HG03045 (cell line): ENCODE data around the gene SLC40A1.
A peak's percentile ranks its signal among the peaks of the same experiment; 100 is the strongest.

ENCODE experiments used
- ATAC-seq: cut with Tn5 transposase; IDR thresholded peaks from one replicate; pipeline ENCODE4 v1.9.1; 2021; ENCODE audit warnings: mild to moderate bottlenecking, moderate library complexity; ENCODE audit not compliant: unreplicated experiment

The SLC40A1 gene, protein sequence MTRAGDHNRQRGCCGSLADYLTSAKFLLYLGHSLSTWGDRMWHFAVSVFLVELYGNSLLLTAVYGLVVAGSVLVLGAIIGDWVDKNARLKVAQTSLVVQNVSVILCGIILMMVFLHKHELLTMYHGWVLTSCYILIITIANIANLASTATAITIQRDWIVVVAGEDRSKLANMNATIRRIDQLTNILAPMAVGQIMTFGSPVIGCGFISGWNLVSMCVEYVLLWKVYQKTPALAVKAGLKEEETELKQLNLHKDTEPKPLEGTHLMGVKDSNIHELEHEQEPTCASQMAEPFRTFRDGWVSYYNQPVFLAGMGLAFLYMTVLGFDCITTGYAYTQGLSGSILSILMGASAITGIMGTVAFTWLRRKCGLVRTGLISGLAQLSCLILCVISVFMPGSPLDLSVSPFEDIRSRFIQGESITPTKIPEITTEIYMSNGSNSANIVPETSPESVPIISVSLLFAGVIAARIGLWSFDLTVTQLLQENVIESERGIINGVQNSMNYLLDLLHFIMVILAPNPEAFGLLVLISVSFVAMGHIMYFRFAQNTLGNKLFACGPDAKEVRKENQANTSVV

DNA sequence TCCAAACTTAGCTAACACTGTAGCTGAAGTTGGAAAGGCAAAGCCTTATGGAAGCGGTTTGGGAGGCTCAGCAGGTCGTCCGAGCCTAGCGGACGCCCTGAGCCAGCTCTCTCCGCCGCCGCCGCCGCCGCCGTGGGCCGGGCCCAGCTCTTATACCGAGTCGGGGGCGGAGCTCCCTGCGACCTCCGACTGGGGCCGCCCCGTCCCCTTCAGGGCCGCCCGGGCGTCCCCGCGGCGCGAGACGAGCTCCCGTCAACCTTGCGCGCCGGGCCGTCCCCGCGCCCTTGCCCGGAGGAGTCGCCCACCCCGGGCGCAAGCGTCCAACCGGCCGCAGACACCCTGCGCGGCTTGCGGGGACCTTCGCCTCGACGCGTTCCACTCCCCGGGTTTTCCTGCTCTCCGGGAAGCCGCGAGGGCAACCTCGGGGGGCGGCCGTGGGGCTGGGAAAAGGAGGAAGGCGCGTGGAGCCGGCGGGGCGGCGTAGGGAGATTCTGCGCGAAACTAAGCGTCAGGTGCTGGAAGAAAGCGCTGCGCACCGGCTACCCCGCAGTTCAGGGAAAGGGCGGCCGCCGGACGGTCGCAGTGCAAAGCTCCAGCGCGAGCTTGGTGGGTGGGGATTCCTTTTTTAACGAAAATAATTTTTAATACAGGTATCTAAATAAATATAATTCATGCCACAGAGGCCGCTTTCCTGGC, at the start of gene SLC40A1:
Gene SLC40A1 (minus strand): TSS at position 129 of the 696 bp plus-strand sequence. CDS start 326 bp downstream, outside the sequence.
- ATAC-seq: peak; percentile 70

DNA sequence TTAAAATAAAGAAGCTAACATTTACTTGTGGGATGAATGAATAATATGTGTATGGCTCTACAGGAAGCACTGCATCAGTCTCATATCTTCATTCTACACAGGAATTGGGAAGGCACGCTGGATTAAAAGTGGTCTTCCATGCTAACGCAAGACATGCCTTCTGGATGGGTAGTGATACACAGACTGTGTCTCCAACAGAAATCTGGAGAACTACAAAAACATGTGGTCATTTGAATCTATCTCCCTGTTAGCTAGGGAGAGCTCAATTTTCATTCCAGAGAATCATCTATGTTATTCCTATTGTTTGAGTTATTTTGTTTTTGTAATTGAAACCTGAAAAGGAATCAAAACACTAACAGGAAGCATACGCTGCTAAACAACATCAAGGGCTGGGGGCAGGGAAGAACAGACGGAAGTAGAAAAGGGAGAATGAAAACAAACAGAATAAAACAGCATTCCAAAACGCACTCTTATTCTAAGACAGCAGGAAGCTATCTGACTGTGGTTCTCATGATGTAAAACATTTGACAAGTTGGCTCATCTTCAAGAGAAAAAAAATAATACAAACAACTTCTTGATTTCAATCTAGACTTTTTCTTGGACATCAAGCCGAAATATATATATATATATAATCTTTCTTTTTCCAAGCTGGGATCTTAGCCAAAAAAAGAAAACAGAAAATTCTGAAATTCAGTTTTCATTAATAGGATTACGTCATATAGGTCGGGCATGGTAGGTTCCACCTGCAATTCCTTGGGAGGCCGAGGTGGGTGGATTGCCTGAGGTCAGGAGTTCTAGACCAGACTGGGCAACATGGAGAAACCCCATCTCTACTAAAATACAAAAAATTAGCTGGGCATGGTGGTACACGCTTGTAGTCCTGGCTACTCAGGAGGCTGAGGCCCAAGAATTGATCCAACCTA, 49.2 kb upstream of the SLC40A1 start:
- no peak for ATAC-seq

DNA sequence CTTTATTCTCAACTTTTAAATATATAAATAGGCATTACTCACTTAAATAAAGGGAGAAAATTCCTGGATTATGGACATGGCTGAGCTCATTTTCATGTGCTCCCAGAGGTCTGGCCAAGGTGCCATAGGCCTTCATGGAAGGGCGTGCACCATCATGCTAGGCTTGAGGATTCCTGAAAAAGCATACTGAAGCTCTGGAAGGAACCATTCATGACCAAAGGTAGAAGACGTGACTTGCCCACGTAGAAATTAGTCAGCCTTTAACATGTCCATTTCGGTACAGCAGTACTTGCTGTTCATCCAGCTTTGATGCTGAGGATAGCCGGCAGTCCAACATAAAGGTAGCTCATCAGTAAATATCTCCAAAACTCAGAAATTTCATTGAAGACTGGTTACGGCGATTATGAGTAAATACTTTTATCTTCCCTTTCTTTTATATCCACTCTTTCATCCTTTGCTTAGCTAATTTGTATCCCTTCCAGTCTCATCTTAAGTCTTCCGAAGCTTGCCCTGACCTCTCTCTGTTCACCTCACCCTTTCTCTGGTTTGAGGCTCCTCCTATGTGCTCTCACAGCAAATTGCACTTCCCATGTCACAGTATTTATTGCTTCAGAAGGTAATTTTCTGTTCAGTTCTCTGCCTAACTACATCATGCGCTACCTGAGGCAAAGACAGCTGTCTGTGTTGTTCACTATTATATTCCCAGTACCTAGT, 48.4 kb upstream of the SLC40A1 start:
- ATAC-seq: no peak

DNA sequence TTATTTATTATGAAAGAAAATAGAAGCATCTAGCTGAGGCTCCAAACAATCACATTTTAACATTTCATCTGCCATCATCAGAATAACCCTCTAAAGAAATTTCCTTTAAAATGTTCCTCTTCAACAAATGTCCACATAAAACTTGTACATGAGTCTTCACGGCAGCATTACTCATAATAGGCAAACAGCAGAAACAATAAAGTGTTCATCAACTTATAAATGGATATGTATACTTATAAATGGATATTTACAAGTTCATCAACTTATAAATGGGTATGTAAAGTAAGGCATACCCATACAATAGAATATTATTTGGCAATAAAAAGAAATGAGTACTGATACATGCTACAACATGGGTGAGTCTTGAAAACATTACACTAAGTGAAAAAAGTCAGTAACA, 47.2 kb upstream of the SLC40A1 start:
- no peak for ATAC-seq

DNA sequence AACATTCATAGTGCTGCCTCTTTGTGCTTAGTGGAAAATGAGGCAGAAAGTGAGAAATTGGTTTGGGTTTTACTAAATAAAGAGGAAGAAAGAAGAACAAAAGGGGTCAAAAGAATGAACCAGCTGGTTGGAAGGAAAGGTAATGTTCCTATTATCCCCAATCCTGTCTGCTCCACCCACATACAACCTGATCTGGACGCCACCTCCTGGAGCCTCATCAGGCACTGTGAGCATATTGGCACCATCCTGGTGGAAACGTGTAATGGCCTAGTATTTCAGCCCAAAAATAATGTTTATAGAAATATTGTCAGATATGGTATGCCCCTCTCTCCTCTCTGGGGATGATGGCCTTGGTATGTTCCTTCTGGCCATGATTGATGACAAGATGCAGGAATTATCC, 45.0 kb upstream of the SLC40A1 start:
- ATAC-seq: no peak

DNA sequence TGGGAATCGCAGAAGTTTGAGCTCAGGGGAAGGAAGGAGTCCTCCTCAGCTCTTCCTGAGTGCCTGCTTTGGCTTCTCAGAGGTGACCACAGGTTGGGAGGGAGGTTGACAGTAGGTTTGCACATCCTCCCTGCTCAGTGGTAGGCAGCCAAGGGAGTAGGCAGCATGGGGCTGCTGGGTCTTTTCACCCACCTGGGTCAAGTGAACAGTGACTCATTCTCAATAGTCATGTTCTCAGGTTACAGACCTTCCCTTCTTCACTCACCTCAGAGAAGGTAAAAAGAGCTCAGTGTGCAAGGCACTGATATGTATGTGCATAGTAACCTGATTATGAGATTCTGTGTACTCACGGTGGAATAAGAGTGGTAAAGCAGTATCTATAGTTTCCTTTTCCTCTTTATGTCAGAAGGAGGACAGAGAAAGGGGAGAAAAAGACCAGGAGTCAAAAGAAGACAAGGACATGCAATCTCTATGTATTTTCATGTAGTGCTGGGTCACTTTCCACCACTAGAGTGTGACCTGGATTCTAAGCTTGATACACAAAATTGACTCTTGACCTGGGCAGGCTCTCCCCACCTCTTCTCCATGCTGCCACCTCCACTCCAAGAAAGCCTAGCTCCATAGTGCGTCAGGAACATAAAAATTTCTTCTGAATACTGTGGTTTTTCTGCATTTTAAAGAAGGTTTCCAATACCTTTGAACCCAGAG, 44.2 kb upstream of the SLC40A1 start:
- no peak for ATAC-seq

DNA sequence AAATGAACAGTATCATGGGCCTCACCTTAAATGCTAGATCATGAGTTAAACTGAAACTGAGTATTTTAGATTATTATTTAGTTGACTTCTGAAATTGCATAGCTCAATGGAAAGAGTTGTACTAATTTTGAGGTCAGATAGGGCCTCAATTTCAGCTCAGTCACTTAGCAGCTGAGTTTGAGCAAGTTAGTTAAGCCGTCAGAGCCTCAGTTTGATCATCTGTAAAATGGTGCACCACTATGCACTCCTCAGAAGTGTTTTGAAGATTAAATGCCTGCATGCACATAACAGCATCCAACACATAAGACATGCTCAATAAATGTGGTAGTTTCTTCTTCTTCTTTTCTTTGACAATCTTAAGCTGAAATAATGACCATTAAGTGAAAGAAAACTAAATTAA, 42.5 kb upstream of the SLC40A1 start:
- no peak for ATAC-seq

DNA sequence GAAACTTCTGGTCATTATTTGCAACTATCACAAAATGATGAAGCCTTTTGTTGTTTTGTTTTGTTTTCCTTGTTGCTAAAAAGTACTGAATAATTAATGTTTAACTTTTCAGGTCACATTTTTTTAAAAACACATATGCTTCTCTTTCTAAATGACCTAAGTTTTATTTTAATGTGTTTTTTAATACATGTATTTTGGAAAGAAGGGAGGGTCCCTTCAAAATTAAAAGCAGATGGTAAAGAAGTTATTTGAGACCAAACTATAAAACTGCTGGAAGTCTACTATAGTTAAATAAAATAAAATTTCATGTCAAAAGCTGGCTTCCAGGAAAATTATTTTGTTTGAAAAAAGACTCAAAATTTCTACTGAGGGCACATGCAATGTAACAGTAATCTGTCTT, 41.2 kb upstream of the SLC40A1 start:
- no peak for ATAC-seq

DNA sequence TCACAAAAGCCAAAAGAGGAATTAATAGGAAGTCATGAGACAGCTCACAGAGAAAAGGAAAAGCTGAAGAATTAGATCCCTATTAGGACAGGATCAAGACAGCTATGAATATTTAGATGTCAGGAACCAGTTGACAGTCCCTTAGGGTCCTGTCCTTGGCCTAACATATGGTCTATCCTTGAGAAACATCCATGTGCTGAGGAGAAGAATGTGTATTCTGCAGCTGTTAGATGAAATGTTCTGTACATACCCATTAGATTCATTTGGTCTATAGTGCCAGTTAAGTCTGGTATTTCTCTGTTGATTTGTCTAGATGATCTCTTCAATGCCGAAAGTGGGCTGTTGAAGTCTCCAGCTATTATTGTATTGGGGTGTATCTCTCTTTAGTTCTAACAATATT, 37.6 kb upstream of the SLC40A1 start:
- ATAC-seq: no peak

DNA sequence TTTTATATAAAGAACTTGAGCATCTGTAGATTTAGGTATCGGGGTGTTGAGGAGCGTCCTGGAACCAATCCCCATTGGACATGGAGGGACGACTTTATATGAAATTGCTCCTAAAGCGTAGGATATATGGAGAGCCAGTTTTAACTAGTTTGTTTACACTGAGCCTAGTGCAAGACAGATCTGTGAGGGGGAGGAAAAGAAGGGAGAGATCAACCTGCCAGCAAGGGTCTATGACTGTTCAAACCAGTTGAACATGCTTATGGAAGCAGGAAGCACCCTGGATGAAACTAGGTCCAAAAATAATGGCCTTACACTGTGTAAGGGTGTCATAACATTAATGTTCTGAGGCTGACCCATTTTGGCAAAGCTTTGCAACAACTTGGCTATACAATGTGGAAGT, 34.0 kb upstream of the SLC40A1 start:
- no peak for ATAC-seq

DNA sequence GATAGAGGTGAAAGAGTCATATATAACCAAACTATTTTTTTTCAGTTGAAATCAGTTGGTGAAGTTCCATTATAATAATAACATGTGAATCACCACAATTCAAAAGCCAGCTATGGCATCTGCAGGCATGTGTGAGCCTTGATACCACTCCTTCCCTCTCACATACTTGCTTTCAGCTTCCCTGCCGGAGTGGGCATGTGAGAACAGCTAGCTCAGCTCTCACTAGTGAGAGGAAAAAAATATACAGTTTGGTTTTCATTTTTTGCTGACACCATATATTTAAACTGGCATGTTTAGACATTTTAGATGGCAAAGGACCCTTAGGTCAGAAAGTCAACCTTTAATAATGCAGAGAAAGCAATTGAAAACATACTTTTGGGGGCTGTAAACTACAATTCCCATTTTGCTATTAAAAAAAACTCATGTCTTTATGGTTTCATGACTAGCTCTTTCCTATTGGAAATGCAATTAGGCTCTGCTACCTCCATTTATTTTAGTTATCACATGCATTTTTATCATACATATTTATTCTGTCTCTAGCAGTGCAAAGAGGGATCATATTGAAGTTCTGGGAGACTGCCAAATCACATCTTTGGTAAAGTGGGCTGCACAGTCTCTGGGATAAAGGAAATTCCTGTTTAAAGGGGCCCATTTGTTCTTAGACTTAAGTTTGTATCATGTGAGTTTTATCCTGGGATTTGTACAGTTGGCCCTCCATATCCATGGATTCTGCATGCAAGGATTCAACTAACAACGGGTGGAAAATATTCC, 33.2 kb upstream of the SLC40A1 start:
- ATAC-seq: no peak

DNA sequence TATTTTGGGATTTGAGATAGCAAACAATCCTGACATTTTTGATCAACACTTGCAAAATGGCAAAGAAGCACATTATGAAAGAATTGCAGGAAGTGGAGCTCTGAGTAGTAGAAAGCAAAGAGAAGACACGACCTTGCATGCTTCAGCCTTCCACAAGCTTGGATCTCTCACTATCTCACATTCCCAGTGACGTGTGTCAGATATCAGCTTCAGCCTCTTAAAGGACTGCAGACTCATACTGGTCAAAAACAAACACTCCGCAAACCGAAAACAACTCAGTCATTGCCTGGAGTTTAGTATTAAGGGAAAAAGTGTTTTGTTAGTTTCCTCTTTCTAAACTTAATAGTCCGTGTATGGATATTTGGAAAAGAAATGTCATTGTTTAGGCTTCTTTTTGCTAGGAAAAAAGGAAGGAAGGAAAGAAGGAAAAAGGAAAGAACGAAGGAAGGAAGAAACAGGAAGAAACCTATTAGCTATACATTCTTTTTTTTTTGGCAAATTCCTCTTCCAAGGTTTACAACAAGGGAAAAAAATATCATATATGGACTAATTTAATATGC, 32.6 kb upstream of the SLC40A1 start:
- ATAC-seq: no peak

DNA sequence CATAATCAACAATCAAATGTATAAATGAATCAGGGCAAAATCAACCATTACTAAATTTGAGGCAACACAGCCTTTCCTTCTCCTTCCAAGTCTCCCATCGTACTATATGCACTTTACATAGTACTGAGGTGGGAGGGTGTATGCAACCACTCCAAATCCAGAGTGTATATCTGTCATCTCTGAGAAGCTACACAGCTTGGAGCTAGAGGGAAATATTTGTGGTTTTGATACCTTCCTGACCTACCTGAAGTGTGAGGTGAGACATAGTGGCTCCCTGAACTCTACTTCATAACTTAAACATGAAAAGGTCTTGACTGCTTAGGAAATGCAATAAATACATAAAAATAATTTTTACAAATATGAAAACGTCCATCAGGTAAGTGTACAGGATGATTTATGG, 30.1 kb upstream of the SLC40A1 start:
- no peak for ATAC-seq

DNA sequence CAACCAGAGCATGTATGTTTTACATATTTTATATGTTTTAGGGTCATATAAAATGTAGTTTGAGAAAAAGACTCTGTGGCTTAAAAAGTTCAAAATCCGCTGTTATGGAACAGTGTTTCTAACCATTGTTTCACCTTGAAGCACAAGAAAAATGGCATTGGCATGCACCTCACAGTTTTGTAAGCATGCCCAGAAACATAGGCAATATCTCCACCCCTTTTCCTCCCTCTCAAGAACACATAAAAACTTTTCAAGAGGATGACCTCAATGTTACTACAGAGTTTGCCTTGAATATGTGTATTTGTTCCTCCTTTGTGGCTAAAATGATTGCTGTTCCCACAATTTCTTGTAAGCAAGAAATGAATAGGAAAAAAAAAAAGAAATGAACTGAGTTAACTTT, 29.3 kb upstream of the SLC40A1 start:
- ATAC-seq: no peak

DNA sequence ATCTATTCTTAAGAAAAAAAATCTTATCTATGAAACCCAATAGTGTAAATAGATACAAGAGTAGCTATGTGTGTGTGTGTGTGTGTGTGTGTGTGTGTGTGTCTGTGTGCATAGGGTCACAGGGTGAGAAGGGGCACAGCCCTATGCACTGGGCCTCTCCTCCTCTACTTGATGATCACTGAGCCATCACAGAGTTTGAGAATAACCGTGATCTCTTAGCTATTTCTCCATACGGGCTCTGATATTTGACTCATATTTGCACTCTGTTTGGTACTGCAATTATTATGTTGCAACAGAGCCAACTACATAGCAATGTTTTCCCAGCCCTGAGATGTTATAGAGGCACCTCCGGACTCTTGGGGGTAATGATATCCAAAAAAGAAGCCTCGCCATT, 28.8 kb upstream of the SLC40A1 start:
- ATAC-seq: no peak

DNA sequence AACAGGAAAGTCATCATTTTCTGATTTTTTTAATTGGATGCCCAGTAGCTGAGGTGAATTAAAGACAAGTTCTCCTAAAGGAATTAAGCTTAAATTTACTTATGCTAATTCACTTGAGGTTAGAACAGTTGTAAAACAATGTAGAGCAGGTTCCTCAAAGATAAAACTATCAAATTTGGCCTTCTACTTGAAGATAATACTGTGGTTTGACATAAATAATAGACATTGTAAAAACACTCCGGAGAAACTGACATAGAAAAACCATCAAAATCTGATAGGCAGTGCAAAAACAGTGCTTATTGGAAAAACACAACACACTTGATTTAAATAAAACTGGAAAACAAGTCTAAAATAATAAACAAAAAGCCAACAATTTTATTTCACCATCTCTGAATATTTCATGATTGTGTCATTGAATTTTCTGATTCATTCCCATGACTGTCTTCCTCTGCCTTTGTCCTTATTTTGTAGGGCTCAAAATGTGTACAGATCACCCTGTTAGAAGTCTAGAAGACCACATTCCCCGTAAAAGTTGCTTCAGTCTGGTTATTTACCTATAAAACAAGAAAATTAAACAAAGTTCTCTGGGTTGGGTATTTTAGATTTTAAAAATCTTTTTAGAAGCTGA, 28.3 kb upstream of the SLC40A1 start:
- ATAC-seq: no peak

DNA sequence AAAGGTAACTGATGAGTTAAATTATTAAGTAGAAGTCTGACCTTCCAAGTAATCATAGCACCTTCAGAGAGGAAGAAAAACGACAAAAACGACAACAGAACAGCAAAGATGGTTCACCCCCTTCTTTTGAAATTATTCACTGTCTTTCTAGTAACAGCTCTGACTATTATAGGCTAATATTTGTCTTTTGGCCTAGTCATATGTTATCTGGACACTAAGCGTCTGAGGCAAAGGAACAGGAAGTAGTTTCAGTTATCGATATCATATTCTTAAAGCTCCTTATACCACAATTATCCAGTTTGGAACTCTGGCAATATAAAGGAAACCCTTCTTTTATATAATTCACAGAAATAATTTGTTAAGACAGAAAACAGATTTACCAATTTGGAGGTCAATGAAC, 27.6 kb upstream of the SLC40A1 start:
- ATAC-seq: no peak

DNA sequence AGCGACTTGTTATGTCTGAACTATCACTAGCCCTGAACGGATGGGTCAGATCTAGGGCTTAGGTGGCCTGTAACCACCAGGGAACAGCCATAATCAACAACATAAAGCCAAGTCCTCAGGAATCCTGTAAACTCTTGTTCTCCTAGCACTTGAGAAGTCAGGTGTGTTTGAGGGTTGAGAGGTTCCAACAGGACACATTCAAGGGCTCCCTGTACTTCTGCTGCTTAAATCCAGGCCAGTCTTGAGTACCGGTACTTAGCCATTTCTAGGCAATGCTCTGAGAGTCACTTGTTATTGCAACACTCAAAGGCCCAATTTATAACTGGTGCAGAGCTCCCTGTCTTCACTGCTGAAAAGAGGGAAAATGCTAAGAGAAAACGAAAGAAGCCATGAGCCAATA, 21.6 kb upstream of the SLC40A1 start:
- no peak for ATAC-seq
